Neural progenitor cell (in vitro differentiated cells): Measurements from ENCODE around the gene HOXD11.
A peak's percentile ranks its signal among the peaks of the same experiment; 100 is the strongest.

ENCODE experiments used
- EZH2 ChIP-seq: fragments of 200-600 bp; sonication (generic); IDR thresholded peaks from 2 replicates; pipeline ENCODE4 v1.6.1; 2017; ENCODE audit warnings: antibody characterized with exemption, mild to moderate bottlenecking, moderate library complexity
- TF ChIP-seq, protein P1 (sequence below): fragments of 200-600 bp; sonication (generic); IDR thresholded peaks from 2 replicates; pipeline ENCODE4 v1.5.1; 2017; ENCODE audit warnings: antibody characterized with exemption, mild to moderate bottlenecking

DNA sequence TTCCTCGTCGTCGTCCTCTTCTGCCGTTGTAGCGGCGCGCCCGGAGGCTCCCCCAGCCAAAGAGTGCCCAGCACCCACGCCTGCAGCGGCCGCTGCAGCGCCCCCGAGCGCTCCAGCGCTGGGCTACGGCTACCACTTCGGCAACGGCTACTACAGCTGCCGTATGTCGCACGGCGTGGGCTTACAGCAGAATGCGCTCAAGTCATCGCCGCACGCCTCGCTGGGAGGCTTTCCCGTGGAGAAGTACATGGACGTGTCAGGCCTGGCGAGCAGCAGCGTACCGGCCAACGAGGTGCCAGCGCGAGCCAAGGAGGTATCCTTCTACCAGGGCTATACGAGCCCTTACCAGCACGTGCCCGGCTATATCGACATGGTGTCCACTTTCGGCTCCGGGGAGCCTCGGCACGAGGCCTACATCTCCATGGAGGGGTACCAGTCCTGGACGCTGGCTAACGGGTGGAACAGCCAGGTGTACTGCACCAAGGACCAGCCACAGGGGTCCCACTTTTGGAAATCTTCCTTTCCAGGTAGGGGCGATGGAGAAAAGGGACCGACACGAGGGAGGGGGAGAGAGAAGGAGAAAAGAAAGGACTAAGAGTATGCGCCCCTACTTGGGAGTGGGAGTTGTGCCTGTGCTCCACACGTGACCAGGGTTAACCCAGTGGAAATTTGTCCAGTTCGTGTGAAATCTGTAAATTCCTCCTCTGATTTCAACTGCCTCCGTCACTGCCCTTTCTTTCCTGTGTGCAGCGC lies 13.8 kb upstream of the HOXD11 start:
- TF ChIP-seq, protein P1, sequence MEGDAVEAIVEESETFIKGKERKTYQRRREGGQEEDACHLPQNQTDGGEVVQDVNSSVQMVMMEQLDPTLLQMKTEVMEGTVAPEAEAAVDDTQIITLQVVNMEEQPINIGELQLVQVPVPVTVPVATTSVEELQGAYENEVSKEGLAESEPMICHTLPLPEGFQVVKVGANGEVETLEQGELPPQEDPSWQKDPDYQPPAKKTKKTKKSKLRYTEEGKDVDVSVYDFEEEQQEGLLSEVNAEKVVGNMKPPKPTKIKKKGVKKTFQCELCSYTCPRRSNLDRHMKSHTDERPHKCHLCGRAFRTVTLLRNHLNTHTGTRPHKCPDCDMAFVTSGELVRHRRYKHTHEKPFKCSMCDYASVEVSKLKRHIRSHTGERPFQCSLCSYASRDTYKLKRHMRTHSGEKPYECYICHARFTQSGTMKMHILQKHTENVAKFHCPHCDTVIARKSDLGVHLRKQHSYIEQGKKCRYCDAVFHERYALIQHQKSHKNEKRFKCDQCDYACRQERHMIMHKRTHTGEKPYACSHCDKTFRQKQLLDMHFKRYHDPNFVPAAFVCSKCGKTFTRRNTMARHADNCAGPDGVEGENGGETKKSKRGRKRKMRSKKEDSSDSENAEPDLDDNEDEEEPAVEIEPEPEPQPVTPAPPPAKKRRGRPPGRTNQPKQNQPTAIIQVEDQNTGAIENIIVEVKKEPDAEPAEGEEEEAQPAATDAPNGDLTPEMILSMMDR: peak; percentile 35
- TF ChIP-seq EZH2: peak; percentile 98
